Caki2 (cell line): ENCODE results near the gene NYAP1. TPM values are rescaled to one million over a fixed set of nuclear protein-coding genes. Genes with fewer than 3 reads are reported as not detected.
A peak's percentile ranks its signal among the peaks of the same experiment; 100 is the strongest.
"Not testable (repeated sequence)": the region's sequence is repeated elsewhere in the genome, so short reads cannot be mapped to it uniquely, and the experiment has no call there.

Experiments
- DNase-seq: peaks from one replicate; pipeline ENCODE4 v3.0.0-alpha.2; 2015; ENCODE audit warnings: low read depth
- in situ Hi-C: cut with HindIII; loops from 2 replicates; pipeline ENCODE4 v1.10.0; 2016; ENCODE audit warnings: low sequenced_read_pairs, low pct_unique_long_range_greater_than_20kb, mixed read lengths
- total RNA-seq: library from RNA; depleted of rRNA; stranded (reverse); fragments of >200 nt; shearing (Covaris generic); gene quantifications from 2 replicates; pipeline ENCODE4 v1.2.3, GENCODE V29; 2014; ENCODE audit warnings: low replicate concordance

Gene NYAP1
- total RNA-seq, 1 experiment from 2014 or later, result 3.6 TPM

DNA sequence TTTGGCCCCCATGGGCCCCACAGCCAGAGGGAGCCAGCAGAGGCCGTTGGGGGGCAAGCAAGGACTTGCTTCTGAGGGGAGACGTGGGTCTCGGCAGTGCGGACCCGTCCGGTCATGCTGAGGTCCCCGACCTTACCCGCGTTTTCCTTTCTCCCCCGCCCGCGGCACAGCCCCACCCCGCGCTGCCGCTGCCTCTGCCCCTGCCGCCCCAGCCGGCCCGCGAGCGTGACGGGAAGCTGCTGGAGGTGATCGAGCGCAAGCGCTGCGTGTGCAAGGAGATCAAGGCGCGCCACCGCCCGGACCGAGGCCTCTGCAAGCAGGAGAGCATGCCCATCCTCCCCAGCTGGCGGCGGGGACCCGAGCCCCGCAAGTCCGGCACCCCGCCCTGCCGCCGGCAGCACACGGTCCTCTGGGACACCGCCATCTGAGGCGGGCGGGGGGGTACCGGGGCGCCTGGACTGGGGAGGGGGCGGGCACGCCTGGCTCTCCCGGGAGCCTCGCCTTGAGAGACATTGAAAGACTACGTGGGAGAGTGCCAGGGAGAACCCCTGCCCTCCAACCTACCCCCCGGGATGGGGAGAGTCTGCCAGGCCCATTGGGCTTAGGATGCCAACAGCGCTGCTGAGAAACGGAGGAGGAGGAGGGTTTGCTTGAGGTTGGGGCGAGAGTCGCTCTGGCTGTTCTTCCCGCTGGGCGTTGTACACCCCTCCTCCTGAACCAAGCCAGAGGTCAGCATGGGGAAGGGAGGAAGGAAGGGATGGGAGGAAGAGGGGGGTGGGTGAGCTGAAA is 9.9 kb downstream of the NYAP1 start:
- no peak for DNase-seq
- in situ Hi-C loops, result no loop called here

DNA sequence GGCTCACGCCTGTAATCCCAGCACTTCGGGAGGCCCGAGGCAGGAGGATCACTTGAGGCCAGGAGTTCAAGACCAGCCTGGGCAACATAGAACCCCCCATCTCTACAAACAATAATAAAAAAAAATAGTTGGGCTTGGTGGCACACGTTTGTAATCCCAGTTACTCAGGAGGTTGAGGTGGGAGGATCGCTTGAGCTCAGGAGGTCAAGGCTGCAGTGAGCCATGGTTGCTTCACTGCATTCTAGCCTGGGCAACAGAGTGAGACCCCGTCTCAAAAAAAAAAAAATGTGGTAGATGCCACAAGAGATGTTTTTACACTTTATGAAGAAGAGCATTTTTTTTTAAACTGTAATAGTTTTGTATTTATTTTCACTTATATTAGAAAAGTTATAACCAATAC is 12.8 kb downstream of the NYAP1 start:
- in situ Hi-C loops, result no loop called here
- no peak for DNase-seq

DNA sequence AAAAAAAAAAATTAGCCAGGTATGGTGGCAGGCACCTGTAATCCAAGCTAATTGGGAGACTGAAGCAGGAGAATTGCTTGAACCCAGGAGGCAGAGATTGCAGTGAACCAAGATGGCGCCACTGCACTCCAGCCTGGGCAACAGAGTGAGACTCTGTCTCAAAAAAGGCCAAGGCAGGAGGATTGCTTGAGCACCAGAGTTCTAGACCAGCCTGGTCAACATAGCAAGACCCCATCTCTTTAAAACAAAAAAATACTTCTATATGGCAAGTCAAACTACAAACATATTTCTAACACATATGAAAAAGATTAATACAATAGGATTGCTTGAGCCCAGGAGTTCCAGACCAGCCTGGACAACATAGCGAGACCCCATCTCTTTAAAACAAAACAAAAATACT is 17.0 kb downstream of the NYAP1 start:
- DNase-seq, in situ Hi-C loops: not testable (repeated sequence)

- in situ Hi-C loops, result not testable (repeated sequence)
Observed at GRCh38 chr7:100504031-100504430, 20.3 kb downstream of the NYAP1 start.

GRCh38 chr7:100504887-100505611 is 21.3 kb downstream of the NYAP1 start:
- DNase-seq, result no peak
- in situ Hi-C loops, result no loop called here

More at GRCh38 chr7:100504031-100504430, 20.3 kb downstream of the NYAP1 start:
- DNase-seq, result peak; percentile 89

DNA sequence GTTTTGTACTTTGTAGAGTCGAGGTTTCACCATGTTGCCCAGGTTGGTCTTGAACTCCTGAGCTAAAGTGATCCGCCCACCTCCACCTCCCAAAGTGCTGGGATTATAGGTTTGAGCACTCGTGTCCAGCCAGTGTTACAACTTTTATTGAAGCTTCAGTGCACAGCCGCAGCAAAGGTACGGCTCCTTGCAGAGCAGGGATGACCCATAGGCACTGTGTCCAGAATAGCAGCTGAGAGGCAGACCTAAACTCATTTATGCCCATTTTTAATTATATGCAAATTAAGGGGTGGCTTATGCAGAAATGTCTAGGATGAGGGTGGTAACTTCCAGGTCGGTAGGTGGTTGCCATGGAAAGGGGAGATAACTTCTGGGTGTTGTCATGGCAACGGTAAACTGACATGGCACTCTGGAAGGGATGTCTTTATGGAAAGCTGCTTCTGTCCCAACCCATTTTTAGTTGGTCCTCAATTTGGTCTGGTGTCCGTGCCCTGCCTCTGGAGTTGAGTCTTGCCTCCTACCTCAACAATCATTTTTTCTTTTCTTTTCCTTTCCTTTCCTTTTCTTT is 22.7 kb downstream of the NYAP1 start:
- in situ Hi-C loops, result no loop called here
- peak; percentile 48 for DNase-seq

GRCh38 chr7:100509231-100509630 is 25.5 kb downstream of the NYAP1 start:
- DNase-seq, result no peak
- in situ Hi-C loops, result no loop called here

- in situ Hi-C loops, result no loop called here
- no peak for DNase-seq
Observed at GRCh38 chr7:100510437-100511239, 26.9 kb downstream of the NYAP1 start.

DNA sequence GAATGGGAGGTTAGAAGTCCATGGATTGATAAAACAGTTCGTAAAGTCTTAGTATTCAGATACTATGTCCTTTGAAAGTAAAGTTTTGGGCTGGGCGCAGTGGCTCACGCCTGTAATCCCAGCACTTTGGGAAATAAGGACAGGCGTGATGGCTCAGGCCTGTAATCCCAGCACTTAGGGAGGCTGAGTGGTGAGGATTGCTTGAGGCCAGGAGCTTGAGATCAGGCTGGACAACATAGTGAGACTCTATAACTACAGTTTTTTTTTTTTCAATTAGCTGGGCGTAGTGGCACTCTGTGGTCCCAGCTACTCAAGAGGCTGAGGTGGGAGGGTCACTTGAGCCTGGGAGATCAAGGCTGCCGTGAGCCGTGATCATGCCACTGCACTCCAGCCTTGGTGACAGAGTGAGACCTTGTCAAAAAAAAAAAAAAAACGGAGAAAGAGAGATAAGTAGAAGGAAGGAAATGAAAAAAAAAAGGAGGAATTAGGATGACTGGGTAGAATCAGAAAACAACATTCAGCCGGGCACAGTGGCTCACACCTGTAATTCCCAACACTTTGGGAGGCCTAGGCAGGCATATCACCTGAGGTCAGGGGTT is 29.6 kb downstream of the NYAP1 start:
- DNase-seq, result no peak
- in situ Hi-C loops, result no loop called here

DNA sequence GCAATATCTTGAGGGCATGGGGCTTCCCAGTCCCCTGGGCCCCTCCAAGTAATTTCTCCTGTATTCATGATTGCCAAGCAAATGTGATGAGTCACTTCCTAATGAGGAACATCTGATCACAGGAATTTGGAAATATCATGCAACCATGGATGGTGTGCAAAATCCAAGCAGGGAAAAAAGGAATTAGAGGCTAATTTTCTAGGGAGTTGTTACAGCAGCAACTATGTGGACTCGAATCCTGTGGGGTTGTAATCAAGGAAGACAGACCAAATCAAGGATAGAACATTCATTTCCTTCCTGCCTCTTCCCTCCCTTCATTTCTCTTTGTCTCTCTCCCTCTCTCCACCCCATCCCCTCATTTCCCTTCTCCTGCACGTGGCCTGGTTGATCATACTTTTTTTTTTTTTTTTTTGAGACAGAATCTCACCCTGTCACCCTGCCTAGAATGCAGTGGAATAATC is 31.4 kb downstream of the NYAP1 start:
- DNase-seq, result peak; percentile 45
- in situ Hi-C loops, result no loop called here

DNA sequence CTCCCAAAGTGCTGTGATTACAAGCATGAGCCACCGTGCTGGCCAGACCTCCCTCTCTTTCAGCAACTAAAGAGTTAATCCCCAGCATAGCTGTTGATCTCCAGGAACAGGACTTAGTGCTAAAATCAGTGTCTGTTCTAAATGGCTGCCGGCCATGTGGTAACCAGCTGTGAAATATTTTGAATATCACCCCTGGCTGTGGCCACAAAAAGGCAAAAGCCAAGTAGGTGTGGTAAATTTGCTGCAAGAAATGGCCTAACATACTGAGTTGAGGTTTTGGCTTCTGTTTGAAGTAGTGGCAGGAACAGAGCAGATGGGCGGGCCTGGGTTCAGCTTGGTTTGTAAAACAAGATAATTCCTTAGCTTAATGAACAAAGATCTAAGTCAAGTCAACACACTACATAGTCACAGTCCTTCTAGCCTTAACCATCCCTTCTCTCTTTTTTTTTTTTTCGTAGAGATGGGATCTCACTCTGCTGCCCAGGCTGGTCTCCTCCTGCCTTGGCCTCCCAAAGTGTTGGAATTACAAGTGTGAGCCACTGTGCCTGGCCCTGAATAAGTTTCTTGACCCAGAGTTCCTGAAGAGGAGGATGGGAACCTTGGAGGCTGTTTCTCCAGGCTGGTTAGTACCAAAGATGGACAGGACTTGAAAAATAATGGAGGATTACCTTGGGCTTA is 32.5 kb downstream of the NYAP1 start:
- in situ Hi-C loops, result no loop called here
- DNase-seq, result peak; percentile 59

- in situ Hi-C loops, result no loop called here
Observed at GRCh38 chr7:100517305-100517704, 33.6 kb downstream of the NYAP1 start.

DNA sequence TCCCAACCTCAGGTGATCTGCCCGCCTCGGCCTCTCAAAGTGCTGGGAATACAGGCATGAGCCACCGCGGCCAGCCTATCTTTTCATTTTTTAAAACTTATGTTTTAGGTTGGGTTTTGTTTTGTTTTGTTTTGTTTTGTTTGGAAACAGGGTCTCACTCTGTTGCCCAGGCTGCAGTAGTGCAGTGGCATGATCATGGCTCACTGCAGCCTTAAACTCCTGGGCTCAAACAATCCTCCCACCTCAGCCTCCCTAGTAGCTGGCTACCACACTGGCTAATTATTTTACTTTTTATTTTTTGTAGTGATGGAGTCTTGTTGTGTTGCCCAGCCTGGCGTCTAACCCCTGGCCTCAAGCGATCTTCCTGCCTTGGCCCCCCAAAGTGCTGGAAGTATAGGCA is 35.9 kb downstream of the NYAP1 start:
- DNase-seq, result no peak
- in situ Hi-C loops, result no loop called here

More at GRCh38 chr7:100517305-100517704, 33.6 kb downstream of the NYAP1 start:
- DNase-seq, result no peak

DNA sequence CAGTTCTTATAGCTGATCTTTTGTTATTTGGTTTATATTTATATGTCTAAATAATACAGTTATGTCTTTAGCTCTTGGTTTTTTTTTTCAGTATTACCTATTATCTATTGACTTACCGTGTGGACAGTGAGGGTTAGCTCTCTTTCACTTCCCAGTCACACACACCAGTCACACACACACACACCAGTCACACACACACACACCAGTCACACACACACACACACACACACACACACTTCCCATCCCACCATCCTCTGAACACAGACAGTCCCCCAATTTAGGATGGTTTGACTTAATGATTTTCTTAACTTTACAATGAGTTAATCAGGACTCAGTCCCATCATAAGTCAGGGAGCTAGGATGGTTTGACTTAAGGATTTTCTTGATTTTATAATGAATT is 36.4 kb downstream of the NYAP1 start:
- no peak for DNase-seq
- in situ Hi-C loops, result no loop called here

- no peak for DNase-seq
- in situ Hi-C loops, result no loop called here
Observed at GRCh38 chr7:100521076-100521475, 37.3 kb downstream of the NYAP1 start.

DNA sequence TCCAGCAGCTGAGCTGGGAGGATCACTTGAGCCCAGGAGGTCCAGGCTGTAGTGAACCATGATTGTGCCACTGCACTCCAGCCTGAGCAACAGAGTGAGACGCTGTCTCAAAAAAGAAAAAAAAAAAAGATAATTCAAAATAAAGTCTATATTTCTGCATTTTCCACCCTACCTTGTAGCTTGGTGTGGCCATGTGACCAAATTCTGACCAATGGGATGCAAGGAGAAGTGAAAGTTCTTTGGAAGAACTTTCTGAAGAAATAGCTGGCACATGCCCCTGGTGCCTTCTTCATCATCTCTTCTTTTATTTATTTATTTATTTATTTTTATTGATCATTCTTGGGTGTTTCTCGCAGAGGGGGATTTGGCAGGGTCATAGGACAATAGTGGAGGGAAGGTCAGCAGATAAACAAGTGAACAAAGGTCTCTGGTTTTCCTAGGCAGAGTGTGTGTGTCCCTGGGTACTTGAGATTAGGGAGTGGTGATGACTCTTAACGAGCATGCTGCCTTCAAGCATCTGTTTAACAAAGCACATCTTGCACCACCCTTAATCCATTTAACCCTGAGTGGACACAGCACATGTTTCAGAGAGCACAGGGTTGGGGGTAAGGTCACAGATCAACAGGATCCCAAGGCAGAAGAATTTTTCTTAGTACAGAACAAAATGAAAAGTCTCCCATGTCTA is 38.3 kb downstream of the NYAP1 start:
- in situ Hi-C loops, result not testable (repeated sequence)

GRCh38 chr7:100523192-100523591 is 39.5 kb downstream of the NYAP1 start:
- DNase-seq, in situ Hi-C loops: not testable (repeated sequence)

More for the DNA sequence above, 38.3 kb downstream of the NYAP1 start:
- DNase-seq, result not testable (repeated sequence)
